CD14-positive monocyte (primary cell): ENCODE measurements around the gene ABCC4. TPM values are rescaled to one million over a fixed set of nuclear protein-coding genes. Genes with fewer than 3 reads are reported as not detected.

Source experiments
- DNase-seq, 3 donors: peaks; one replicate each; pipeline ENCODE4 v3.0.0-alpha.2; 2011 to 2022
- H2AFZ ChIP-seq: 2 replicates; pipeline ENCODE4 v1.6.0; 2012; ENCODE audit warnings: mild to moderate bottlenecking, low read depth, low read length, inconsistent platforms; ENCODE audit not compliant: insufficient read depth, poor library complexity, severe bottlenecking
- H3K27ac ChIP-seq, 2 donors: 1 replicate in 1 of 2; 2 replicates in 1 of 2; pipeline ENCODE4 v1.5.1; 2012 to 2013; ENCODE audit warnings: low read length in 2 of 2, control low read depth in 1 of 2, inconsistent platforms in 1 of 2, low read depth in 1 of 2, mild to moderate bottlenecking in 1 of 2
- H3K27me3 ChIP-seq, 2 donors: one replicate each; pipeline versions ENCODE4 v1.6.0 to v1.6.1; 2011 to 2013; ENCODE audit warnings: low read length in 2 of 2; ENCODE audit not compliant: control insufficient read depth in 2 of 2, insufficient read depth in 2 of 2
- H3K36me3 ChIP-seq, 2 donors: replicated peaks in 1 of 2; 1 replicate in 1 of 2; 2 replicates in 1 of 2; pipeline versions ENCODE4 v1.5.1 to v1.6.1; 2012 to 2013; ENCODE audit warnings: low read length in 2 of 2, control low read depth in 1 of 2, inconsistent platforms in 1 of 2, mild to moderate bottlenecking in 1 of 2; ENCODE audit not compliant: insufficient read depth in 2 of 2, control insufficient read depth in 1 of 2
- H3K4me1 ChIP-seq, 2 donors: 1 replicate in 1 of 2; 2 replicates in 1 of 2; pipeline versions ENCODE4 v1.5.1 to v1.6.1; 2012 to 2013; ENCODE audit warnings: low read length in 2 of 2, control low read depth in 1 of 2, inconsistent platforms in 1 of 2, mild to moderate bottlenecking in 1 of 2, moderate library complexity in 1 of 2; ENCODE audit not compliant: insufficient read depth in 2 of 2, control insufficient read depth in 1 of 2
- H3K4me2 ChIP-seq: replicated peaks from 2 replicates; pipeline ENCODE3; 2012; ENCODE audit warnings: low read length, moderate library complexity, mild to moderate bottlenecking; ENCODE audit not compliant: poor library complexity, severe bottlenecking; ENCODE audit errors: extremely low read depth
- H3K4me3 ChIP-seq, 3 experiments: fragments of 200-600 bp in 1 of 3; sonication (generic) in 1 of 3; replicated peaks in 1 of 3; 1 replicate in 2 of 3; 2 replicates in 1 of 3; pipeline ENCODE4 v1.5.1; 2011 to 2013; ENCODE audit warnings: low read length in 3 of 3, mild to moderate bottlenecking in 3 of 3, control low read depth in 2 of 3, low read depth in 2 of 3, inconsistent platforms in 1 of 3, moderate library complexity in 1 of 3
- H3K79me2 ChIP-seq: 2 replicates; pipeline ENCODE4 v1.6.0; 2012; ENCODE audit warnings: mild to moderate bottlenecking, control low read depth, inconsistent platforms, low read length, moderate library complexity; ENCODE audit not compliant: insufficient read depth
- H3K9ac ChIP-seq: 2 replicates; pipeline ENCODE4 v1.6.0; 2017; ENCODE audit warnings: low read length, mild to moderate bottlenecking; ENCODE audit not compliant: insufficient read depth, poor library complexity, severe bottlenecking
- H3K9me3 ChIP-seq, 2 donors: replicated peaks in 1 of 2; 1 replicate in 1 of 2; 2 replicates in 1 of 2; pipeline versions ENCODE4 v1.5.1 to v1.6.1; 2012 to 2013; ENCODE audit warnings: low read length in 2 of 2, control low read depth in 1 of 2; ENCODE audit not compliant: control insufficient read depth in 1 of 2, insufficient read depth in 1 of 2
- H4K20me1 ChIP-seq: 2 replicates; pipeline ENCODE4 v1.6.0; 2012; ENCODE audit warnings: mild to moderate bottlenecking, low read length, control low read depth, moderate library complexity; ENCODE audit not compliant: insufficient read depth
- H3K27ac Mint-ChIP-seq, 7 donors: one replicate each; pipeline ENCODE4 v1.8.0; 2020; ENCODE audit warnings: mild to moderate bottlenecking in 7 of 7, mixed read lengths in 7 of 7, moderate library complexity in 6 of 7, inconsistent platforms in 2 of 7
- H3K27me3 Mint-ChIP-seq, 3 donors: one replicate each; pipeline ENCODE4 v1.8.0; 2021 to 2022; ENCODE audit warnings: low read depth in 3 of 3, mild to moderate bottlenecking in 3 of 3, mixed read lengths in 3 of 3, moderate library complexity in 3 of 3, inconsistent platforms in 1 of 3
- H3K36me3 Mint-ChIP-seq, 2 donors: one replicate each; pipeline ENCODE4 v1.8.0; 2020; ENCODE audit warnings: mixed read lengths in 2 of 2, inconsistent platforms in 1 of 2, mild to moderate bottlenecking in 1 of 2
- H3K4me1 Mint-ChIP-seq: one replicate; pipeline ENCODE4 v1.8.0; 2020; ENCODE audit warnings: mild to moderate bottlenecking, mixed read lengths
- H3K4me3 Mint-ChIP-seq, 2 donors: one replicate each; pipeline ENCODE4 v1.8.0; 2020; ENCODE audit warnings: mild to moderate bottlenecking in 2 of 2, mixed read lengths in 2 of 2, moderate library complexity in 1 of 2
- H3K9me3 Mint-ChIP-seq, 7 donors: one replicate each; pipeline ENCODE4 v1.8.0; 2020 to 2022; ENCODE audit warnings: mixed read lengths in 7 of 7, mild to moderate bottlenecking in 6 of 7, moderate library complexity in 6 of 7, inconsistent platforms in 2 of 7
- WGBS: methylation state at CpG from one replicate; pipeline ENCODE4 v1.1.5; 2013; ENCODE audit warnings: missing lambda C conversion rate; ENCODE audit not compliant: insufficient coverage; 5-methylcytosine and 5-hydroxymethylcytosine counted together
- intact Hi-C, 2 donors: fragments of 100-400 bp; cut with micrococcal nuclease; formaldehyde crosslinking; loops; one replicate each; pipeline versions ENCODE4 v1.15.0 to v1.15.1; 2023
- polyA plus RNA-seq, 3 donors: library from polyadenylated mRNA; depleted of rRNA in 1 of 3; unstranded in 2 of 3; stranded (reverse) in 1 of 3; fragments of 300-500 nt in 2 of 3; fragments of >200 nt in 1 of 3; fragmentation: Illumina TruSeq in 2 of 3; gene quantifications; 1 replicate in 2 of 3; 2 replicates in 1 of 3; pipeline ENCODE4 v1.2.3, GENCODE V29; 2012 to 2021
- TF ChIP-seq, protein P1 (sequence below): fragments of 200-600 bp; IDR thresholded peaks from one replicate; pipeline ENCODE4 v1.8.0; 2022; ENCODE audit warnings: antibody characterized with exemption, mild to moderate bottlenecking

The ABCC4 gene
- polyA plus RNA-seq, 3 donors = 0.96 to 2.5 (median 1.7) TPM

DNA sequence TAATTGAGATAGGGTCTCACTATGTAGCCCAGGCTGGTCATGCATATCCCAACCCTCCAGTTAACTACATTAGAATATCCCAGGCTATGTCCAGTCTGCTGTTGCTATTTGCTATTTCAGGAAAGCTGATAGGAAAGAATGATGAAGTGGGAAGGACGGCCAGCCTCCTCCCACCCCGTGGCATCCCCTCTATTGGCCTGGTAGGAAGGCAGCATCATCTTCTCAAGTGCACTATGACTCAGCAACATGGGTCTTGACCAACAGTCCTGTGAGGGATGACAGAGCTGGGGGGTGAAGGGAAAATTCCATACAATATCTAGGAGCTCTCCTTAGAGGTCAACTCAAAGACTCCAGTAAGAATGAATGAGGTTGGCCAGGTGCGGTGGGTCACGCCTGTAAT, 48.0 kb upstream of the ABCC4 start:
- H2AFZ ChIP-seq = no peak overlapping the region
- Mint-ChIP-seq H3K4me3 (no peak overlapping the region), H3K36me3 (no peaks in the 10 kb centered on the region), H3K27ac (peak overlapping the region in 2 of 7 donors; percentile 6 to 13), H3K4me1 (no peaks in the 10 kb centered on the region), H3K9me3 (peaks cover 0 to 3% (median 2%) of the 10 kb centered on the region in 7 donors), H3K27me3 (peaks cover 2 to 6% (median 5%) of the 10 kb centered on the region in 3 donors)
- no peaks in the 10 kb centered on the region for H3K9me3 ChIP-seq
- DNase-seq = no peak
- no peak overlapping the region for H3K4me3 ChIP-seq
- H3K4me1 ChIP-seq = no peaks in the 10 kb centered on the region
- H3K27me3 ChIP-seq = no peaks in the 10 kb centered on the region
- WGBS = no CpG with 5 or more reads among the region's 4 CpGs
- intact Hi-C loops = no loop called here
- no peaks in the 10 kb centered on the region for H3K36me3 ChIP-seq
- TF ChIP-seq, protein P1, sequence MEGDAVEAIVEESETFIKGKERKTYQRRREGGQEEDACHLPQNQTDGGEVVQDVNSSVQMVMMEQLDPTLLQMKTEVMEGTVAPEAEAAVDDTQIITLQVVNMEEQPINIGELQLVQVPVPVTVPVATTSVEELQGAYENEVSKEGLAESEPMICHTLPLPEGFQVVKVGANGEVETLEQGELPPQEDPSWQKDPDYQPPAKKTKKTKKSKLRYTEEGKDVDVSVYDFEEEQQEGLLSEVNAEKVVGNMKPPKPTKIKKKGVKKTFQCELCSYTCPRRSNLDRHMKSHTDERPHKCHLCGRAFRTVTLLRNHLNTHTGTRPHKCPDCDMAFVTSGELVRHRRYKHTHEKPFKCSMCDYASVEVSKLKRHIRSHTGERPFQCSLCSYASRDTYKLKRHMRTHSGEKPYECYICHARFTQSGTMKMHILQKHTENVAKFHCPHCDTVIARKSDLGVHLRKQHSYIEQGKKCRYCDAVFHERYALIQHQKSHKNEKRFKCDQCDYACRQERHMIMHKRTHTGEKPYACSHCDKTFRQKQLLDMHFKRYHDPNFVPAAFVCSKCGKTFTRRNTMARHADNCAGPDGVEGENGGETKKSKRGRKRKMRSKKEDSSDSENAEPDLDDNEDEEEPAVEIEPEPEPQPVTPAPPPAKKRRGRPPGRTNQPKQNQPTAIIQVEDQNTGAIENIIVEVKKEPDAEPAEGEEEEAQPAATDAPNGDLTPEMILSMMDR = no peak
- H4K20me1 ChIP-seq = no peaks in the 10 kb centered on the region
- H3K79me2 ChIP-seq = no peaks in the 10 kb centered on the region
- H3K27ac ChIP-seq = no peak overlapping the region
- H3K4me2 ChIP-seq = no peak overlapping the region
- H3K9ac ChIP-seq = no peak overlapping the region

DNA sequence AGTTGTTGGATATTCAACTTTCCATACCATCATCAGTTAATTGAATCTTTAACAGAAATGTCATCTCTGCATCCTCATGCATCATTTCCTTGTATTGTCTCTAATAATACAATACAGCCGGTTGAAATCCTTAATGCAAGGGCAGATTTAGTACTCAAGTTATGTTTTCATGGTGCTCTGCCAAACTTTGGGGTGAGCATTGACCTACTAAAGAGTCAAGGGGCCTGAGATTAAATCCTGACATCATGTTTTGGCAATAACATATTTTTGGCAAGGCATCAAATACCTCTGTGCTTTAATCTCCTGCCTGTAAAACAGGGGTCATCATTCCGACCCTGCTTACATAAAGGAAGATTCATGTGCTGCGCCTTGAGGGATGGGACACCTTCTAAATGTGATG, 42.7 kb upstream of the ABCC4 start:
- peaks cover 2 to 5% (median 5%) of the 10 kb centered on the region in 3 donors for H3K27me3 Mint-ChIP-seq
- intact Hi-C loops = no loop called here
- Histone ChIP-seq H3K9ac (no peak overlapping the region), H3K4me1 (no peaks in the 10 kb centered on the region), H4K20me1 (no peaks in the 10 kb centered on the region), H3K79me2 (no peaks in the 10 kb centered on the region), H3K27me3 (no peaks in the 10 kb centered on the region), H3K9me3 (no peaks in the 10 kb centered on the region), H3K4me2 (no peak overlapping the region), H2AFZ (no peak overlapping the region), H3K4me3 (no peak overlapping the region), H3K27ac (no peak overlapping the region), H3K36me3 (no peaks in the 10 kb centered on the region)
- H3K4me1 Mint-ChIP-seq = no peaks in the 10 kb centered on the region
- H3K4me3 Mint-ChIP-seq = no peak overlapping the region
- no peaks in the 10 kb centered on the region for H3K9me3 Mint-ChIP-seq
- no peak overlapping the region for H3K27ac Mint-ChIP-seq
- 97% methylated on average over 3 of the region's 3 CpGs for WGBS
- H3K36me3 Mint-ChIP-seq = no peaks in the 10 kb centered on the region
- DNase-seq = no peak
- TF ChIP-seq, protein P1 = no peak
